Stimulated activated CD4-positive, alpha-beta T cell treated with anti-CD3 and anti-CD28 coated beads, Interleukin-4, amount 100 ng/mL, for 24 hours (primary cell): Measurements from ENCODE around the gene SRGAP2B.
"Not testable (repeated sequence)": the region's sequence is repeated elsewhere in the genome, so short reads cannot be mapped to it uniquely, and the experiment has no call there.

Experiments used
- DNase-seq: peaks from one replicate; pipeline ENCODE4 v3.0.0-alpha.2; 2020

SRGAP2B gene

GRCh38 chr1:145082483-145083255 is 12.5 kb downstream of the SRGAP2B start:
- DNase-seq, result not testable (repeated sequence)

- DNase-seq, result not testable (repeated sequence)
These were observed 14.9 kb downstream of the SRGAP2B start for GRCh38 chr1:145080193-145080592.

DNA sequence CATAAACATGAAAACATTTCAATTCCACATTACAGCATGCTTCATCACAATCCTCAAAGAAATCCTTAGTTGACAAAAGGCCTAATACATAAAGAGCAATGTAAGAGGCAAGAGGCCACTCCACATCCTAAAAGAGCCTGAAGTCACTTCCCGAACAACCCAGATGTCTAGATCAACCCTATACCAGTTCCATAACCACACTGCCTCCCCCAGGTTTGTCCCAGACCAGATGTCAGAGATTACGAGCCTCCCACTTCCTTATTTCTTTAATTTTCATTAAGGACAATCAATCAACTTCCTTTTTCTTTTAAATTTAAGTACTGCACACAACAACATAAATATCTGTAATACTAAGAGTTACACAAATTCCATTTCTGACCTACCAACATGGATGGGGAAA is 15.4 kb downstream of the SRGAP2B start:
- not testable (repeated sequence) for DNase-seq

GRCh38 chr1:145078787-145079370 is 16.2 kb downstream of the SRGAP2B start:
- not testable (repeated sequence) for DNase-seq

DNA sequence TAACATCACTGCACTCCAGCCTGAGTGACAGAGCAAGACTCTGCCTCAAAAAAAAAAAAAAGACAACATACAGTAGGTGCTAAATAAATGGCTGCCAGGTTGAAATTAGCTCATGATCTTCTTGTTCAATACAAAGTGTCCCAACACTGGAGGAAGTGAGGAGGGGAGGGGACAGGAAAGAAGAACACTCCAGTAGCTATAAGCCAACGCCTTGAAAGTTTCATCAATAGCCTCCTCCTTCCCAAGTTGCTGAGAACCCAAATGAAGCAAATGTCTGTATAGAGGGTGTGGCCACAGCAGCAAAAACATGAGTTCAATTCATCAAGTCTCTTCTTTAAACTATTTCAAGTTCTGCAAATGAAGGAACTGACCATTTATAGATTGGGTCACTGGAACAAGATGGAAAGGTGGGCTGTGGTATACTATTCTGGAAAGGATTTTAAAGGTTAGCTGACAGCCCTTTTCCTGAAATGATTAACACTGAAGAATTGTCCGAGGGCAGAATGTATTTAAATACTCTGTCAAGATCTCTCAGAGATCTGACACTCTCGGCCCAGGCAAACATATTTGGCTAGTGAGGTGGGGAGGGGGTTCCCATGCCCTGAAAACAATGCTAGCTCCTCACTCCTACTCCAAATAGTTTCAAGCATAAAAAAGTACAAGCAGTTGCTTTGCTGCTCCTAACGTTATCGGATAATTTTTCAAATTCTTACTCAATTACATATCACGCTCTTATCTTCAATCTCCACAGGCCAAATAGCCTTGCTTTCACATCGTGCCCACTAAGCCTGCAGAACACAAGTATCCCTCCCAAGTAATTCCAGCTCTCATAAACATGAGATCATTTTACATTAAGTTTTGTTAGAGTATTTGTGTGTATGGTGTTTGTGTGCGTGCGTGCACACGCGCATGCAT is 17.0 kb downstream of the SRGAP2B start:
- not testable (repeated sequence) for DNase-seq

DNA sequence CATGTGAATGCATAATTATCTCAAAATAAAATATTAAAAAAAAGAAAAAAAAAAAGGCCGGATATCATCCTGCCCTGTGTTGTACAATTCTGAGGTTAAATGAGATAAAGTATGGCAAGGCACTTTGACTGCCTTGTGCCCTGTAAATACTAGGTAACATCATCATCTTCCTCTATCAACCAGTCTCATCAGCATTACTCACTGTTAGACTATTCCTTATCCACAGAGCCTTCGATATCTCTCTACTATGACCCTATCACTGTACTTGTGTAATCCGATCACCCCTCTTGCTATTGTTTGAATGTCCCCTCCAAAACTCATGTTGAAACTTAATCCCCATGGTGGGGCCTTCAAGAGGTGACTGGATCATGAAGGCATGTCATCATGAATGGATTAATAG is 18.3 kb downstream of the SRGAP2B start:
- DNase-seq, result not testable (repeated sequence)

- not testable (repeated sequence) for DNase-seq
These were observed 21.0 kb downstream of the SRGAP2B start for GRCh38 chr1:145074021-145074559.

GRCh38 chr1:145071569-145071968 is 23.6 kb downstream of the SRGAP2B start:
- DNase-seq, result not testable (repeated sequence)

DNA sequence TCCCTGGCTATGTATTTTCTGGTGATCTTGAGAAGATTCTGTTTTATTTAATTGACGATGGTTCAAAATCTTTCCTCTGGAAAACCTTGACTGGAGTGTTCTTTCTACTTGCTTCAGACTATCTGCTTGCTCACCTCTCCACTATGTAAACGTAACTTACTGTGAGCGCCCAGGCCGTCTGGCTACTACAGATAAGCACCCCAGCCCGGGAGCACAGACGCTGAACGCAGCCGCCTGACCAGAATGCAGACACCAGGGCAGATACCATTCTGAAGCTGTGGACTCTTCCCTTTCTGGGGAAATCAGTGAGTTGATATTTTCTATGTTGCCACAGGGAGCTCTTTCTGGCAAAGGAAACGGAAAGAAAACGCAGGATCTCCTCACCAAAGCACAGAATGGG is 28.6 kb downstream of the SRGAP2B start:
- not testable (repeated sequence) for DNase-seq

- DNase-seq, result not testable (repeated sequence)
These were observed 29.8 kb downstream of the SRGAP2B start for GRCh38 chr1:145065194-145065826.

GRCh38 chr1:145063941-145064648 is 31.0 kb downstream of the SRGAP2B start:
- DNase-seq, result not testable (repeated sequence)

DNA sequence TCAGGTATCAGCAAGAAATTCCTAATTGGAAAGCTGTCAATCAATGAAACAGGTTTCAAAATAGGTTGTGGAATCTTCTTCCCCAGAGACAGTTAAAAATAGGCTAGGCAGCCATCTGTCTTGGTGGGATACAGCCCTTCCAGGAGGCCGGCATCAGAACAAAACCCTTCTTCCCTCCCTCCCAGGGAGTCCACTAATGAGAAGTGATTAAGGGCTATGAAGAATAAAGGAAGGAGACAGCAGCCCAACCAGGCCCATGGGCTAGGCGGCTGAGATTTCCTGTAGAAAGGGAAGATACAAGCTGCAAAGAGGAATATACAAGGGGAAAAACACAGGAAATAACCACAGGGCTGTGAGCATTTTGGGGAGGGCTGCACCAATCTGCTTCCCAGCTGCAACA is 31.8 kb downstream of the SRGAP2B start:
- DNase-seq, result not testable (repeated sequence)

DNA sequence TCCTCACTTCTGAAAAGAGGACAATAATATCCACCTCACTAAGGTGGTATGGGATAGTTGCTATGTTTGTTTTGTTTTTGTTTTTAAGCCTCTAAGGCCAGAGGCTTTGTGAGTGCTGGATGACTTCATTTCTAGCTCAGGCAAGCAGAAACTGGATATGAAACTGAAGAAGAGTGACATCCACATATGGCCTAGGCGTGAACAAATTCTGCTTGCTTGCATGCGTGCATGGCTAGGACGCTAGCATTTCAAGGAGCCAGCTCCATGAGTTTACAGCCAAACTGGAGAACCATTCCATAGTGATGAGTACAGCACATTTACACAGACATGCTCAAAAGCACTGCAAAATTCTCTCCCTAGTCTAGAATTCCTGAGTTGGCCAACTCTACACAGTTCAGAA is 36.9 kb downstream of the SRGAP2B start:
- DNase-seq, result not testable (repeated sequence)

GRCh38 chr1:145055217-145055760 is 39.8 kb downstream of the SRGAP2B start:
- DNase-seq, result not testable (repeated sequence)

DNA sequence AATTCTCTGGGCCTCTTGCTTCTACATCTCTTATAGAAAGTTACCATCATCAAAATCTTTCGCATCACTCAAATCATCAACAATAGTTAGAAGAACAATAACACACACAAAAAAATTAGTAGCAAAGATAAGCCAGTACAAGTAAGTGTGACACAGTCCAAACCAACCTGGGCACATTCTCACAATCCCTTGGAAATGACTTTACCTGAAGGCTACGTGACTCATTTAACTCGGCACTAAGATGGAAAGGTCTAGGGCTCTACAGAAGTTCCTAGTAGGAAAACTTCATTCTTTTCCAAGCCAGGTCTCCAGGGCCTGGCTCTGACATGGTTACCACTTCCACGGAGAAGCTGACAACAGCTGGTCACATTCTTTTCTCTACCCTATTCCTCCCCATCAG is 41.7 kb downstream of the SRGAP2B start:
- DNase-seq, result not testable (repeated sequence)

- not testable (repeated sequence) for DNase-seq
These were observed 42.9 kb downstream of the SRGAP2B start for GRCh38 chr1:145052019-145052776.

DNA sequence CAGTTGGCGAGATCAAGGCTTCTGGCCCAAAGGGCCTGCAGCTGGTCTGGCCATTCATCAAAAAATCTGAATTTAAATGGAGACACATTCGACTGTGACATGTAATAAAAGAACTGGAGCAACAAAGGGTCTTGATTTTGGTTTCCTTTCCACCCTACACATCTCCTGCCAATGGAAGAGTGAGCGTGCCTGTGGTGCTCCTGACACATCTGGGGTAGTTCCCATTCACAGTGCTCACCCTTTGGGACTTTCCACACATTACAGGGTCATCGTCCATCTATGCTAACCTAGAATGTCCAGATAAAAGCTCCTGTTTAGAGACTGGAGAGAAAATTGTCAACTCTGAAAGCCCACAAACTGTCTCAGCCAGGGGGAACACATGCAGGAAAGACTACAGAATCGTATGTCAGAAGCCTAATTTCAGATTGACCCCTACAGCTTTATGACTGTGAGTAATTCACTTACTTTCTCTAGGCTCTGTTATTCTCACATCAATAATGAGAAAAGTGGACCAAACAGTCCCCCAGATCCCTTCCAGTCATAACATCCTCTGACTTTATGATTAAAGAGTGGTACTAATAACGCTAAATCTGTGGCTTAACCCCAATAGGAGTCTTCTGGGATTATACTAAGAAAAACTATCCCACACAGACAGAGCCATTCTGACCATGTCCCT is 46.8 kb downstream of the SRGAP2B start:
- DNase-seq, result not testable (repeated sequence)

- not testable (repeated sequence) for DNase-seq
These were observed 47.6 kb downstream of the SRGAP2B start for GRCh38 chr1:145047553-145047952.

DNA sequence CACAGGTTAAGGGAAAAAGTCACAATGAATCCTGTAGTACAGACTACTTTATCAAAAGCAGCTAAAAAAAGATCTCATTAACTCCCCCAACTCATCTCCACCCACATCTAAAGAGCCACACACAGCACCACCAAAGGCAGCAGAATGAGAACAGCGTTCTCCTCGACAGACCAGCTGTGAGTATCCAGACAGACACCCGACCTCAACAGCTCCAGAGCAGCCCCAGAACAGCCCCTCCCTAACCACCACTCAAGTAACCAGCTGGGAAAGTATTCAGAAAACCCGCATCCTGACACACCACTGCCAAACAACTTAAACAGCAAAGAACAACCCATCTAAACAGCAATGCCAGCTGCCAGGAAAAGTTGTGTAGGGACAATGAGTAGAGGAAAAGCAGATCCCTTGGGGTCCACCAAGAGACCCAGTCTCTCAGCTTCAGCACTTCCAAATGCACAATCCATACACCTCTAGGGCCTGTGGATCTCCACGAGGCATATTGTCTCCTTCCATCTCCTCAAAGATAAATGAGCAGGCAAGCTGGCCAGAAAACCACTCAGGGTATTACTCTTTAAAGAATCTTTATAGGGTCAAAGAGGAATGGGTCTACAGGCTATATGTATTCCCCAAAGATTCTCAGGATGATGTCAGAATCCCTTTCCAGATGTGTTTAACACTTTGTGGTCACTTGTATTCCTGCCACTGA is 49.4 kb downstream of the SRGAP2B start:
- not testable (repeated sequence) for DNase-seq
